ENCODE results near the gene CCDC127.
A peak's percentile ranks its signal among the peaks of the same experiment; 100 is the strongest.

Gene CCDC127

GRCh38 chr5:159448-160172 is 58.3 kb downstream of the CCDC127 start:
- peak; percentile 58 to 62 for DNase-seq (ENCODE audit: low read depth in 2 of 2)

- DNase-seq (ENCODE audit: low read depth in 2 of 2), result no peak
Measured at GRCh38 chr5:158807-159447, 59.0 kb downstream of the CCDC127 start.

GRCh38 chr5:157801-158200 is 60.2 kb downstream of the CCDC127 start:
- DNase-seq (ENCODE audit: low read depth in 2 of 2), result no peak

- DNase-seq (ENCODE audit: low read depth in 2 of 2), result no peak
Measured at GRCh38 chr5:157126-157715, 60.7 kb downstream of the CCDC127 start.

GRCh38 chr5:156411-157072 is 61.4 kb downstream of the CCDC127 start:
- no peak for DNase-seq (ENCODE audit: low read depth in 2 of 2)

- no peak for DNase-seq (ENCODE audit: low read depth in 2 of 2)
Measured at GRCh38 chr5:155651-156410, 62.1 kb downstream of the CCDC127 start.

- no peak for DNase-seq (ENCODE audit: low read depth in 2 of 2)
Measured at GRCh38 chr5:154826-155225, 63.1 kb downstream of the CCDC127 start.

- DNase-seq (ENCODE audit: low read depth in 2 of 2), result no peak
Measured at GRCh38 chr5:154236-154635, 63.7 kb downstream of the CCDC127 start.

GRCh38 chr5:153256-153655 is 64.7 kb downstream of the CCDC127 start:
- DNase-seq (ENCODE audit: low read depth in 2 of 2), result no peak

GRCh38 chr5:152077-152476 is 65.9 kb downstream of the CCDC127 start:
- DNase-seq (ENCODE audit: low read depth in 2 of 2), result no peak

- no peak for DNase-seq (ENCODE audit: low read depth in 2 of 2)
Measured at GRCh38 chr5:150746-151145, 67.2 kb downstream of the CCDC127 start.

GRCh38 chr5:149745-150485 is 68.0 kb downstream of the CCDC127 start:
- DNase-seq (ENCODE audit: low read depth in 2 of 2), result peak in 1 of 2 experiments; percentile 17

- DNase-seq (ENCODE audit: low read depth in 2 of 2), result no peak
Measured at GRCh38 chr5:147751-148150, 70.2 kb downstream of the CCDC127 start.

Measured in fibroblast of skin of left biceps (primary cell).